ENCODE measurements around the gene FBRSL1. TPM values are rescaled to one million over a fixed set of nuclear protein-coding genes. Genes with fewer than 3 reads are reported as not detected.

Gene FBRSL1
- total and polyA plus RNA-seq, 2 of the 8 experiments (the other 6 are each of a cell fraction or from before 2014, with no cell fraction given) = 18.4 to 109 TPM

- Histone ChIP-seq H3K18ac (ENCODE audit: extremely low read depth, low read length) (no peak overlapping the region), H2BK15ac (ENCODE audit: low read length) (no peak overlapping the region), H3K27me3 (replicated peaks in 1 of 4; ENCODE audit: control insufficient read depth in 3 of 4, extremely low read depth in 1 of 4, insufficient read depth in 3 of 4, low read length in 3 of 4) (peaks cover 0 to 36% (median 26%) of the 10 kb centered on the region in 4 experiments; a peak in 6 of 7 replicates), H3K9ac (replicated peaks in 1 of 4; ENCODE audit: extremely low read depth in 1 of 4, low read depth in 3 of 4, low read length in 3 of 4) (no peak overlapping the region), H3K23me2 (ENCODE audit: low read depth, low read length) (peaks cover 8% of the 10 kb centered on the region), H4K8ac (ENCODE audit: extremely low read depth, insufficient read depth, low read length) (no peak overlapping the region), H3K4ac (replicated peaks; ENCODE audit: insufficient read length, low read depth, low read length) (no peak overlapping the region), H2BK12ac (ENCODE audit: low read depth, low read length) (0 out of 2 replicates have a peak overlapping the region, but pooled peaks have one; percentile 17), H3K36me3 (ENCODE audit: control insufficient read depth in 2 of 4, insufficient read depth in 4 of 4, low read length in 3 of 4) (no peaks in the 10 kb centered on the region), H3K56ac (replicated peaks; ENCODE audit: insufficient read length, low read depth, low read length) (no peak overlapping the region), H3K79me1 (ENCODE audit: low read depth, low read length) (peaks cover 3% of the 10 kb centered on the region; the same call in 1 of the 2 replicates), H3K23ac (ENCODE audit: insufficient read length) (no peak overlapping the region), H3K4me3 (ENCODE audit: extremely low read depth in 1 of 4, insufficient read depth in 2 of 4, low read depth in 3 of 4, low read length in 4 of 4) (no peak overlapping the region), H2AFZ (ENCODE audit: low read length) (no peak overlapping the region), H2BK120ac (replicated peaks; ENCODE audit: low read depth, low read length) (no peak overlapping the region), H2BK5ac (ENCODE audit: low read depth, low read length) (peak overlapping the region; percentile 24; the same call in 1 of the 2 replicates), H3K27ac (ENCODE audit: low read depth, low read length) (no peak overlapping the region), H3K4me2 (ENCODE audit: insufficient read depth in 1 of 2, low read depth in 2 of 2, low read length in 2 of 2) (no peak overlapping the region), H4K5ac (ENCODE audit: insufficient read length, low read depth, low read length) (no peak overlapping the region), H2AK5ac (ENCODE audit: low read depth, low read length) (peak overlapping the region; percentile 75; the same call in 1 of the 2 replicates), H3K14ac (ENCODE audit: insufficient read length) (no peak overlapping the region), H3K79me2 (ENCODE audit: control insufficient read depth in 1 of 2, insufficient read depth in 2 of 2, low read length in 2 of 2) (no peaks in the 10 kb centered on the region), H2BK20ac (ENCODE audit: low read length) (no peak overlapping the region), H3K9me3 (ENCODE audit: insufficient read depth in 2 of 2, low read depth in 1 of 2, low read length in 1 of 2) (peaks cover 10 to 15% of the 10 kb centered on the region in 2 experiments), H4K91ac (replicated peaks; ENCODE audit: insufficient read length, low read length) (no peak overlapping the region), H3K4me1 (replicated peaks in 1 of 4; ENCODE audit: control insufficient read depth in 3 of 4, insufficient read depth in 4 of 4, low read length in 3 of 4) (no peaks in the 10 kb centered on the region; a peak in 1 of 7 replicates), H4K20me1 (replicated peaks in 1 of 2; ENCODE audit: control insufficient read depth in 1 of 2, insufficient read depth in 2 of 2, low read length in 2 of 2) (peaks cover 10 to 25% of the 10 kb centered on the region in 2 experiments)
- ChIA-PET CTCF (ENCODE audit: partially characterized antibody) (interaction anchor here (0.6 to 3.0 kb wide), 16 partner anchors 10 to 236 kb away, joined by 3 to 26 read pairs (median 4); no protein-coding TSS in a partner anchor), POLR2A (ENCODE audit: partially characterized antibody) (interaction anchor here (0.6 kb wide), 1 partner anchor 68 kb away, joined by 3 read pairs; no protein-coding TSS in a partner anchor)
- TF ChIP-seq SUZ12 (IDR thresholded peaks at IDR 0.05; ENCODE audit: low read length) (no peak), JUN (IDR thresholded peaks at IDR 0.05; ENCODE audit: low read depth, low read length) (no peak), ATF2 (IDR thresholded peaks at IDR 0.05; ENCODE audit: low read length) (no peak), CHD1 (IDR thresholded peaks at IDR 0.05; ENCODE audit: low read depth, low read length) (no peak), SIRT6 (IDR thresholded peaks at IDR 0.05; ENCODE audit: low read length) (no peak), ASH2L (IDR thresholded peaks at IDR 0.05; ENCODE audit: low read length) (no peak), TAF1 (IDR thresholded peaks at IDR 0.05; ENCODE audit: low read depth, low read length) (no peak), KDM5A (IDR thresholded peaks at IDR 0.05; ENCODE audit: low read length) (no peak)
- WGBS, 2 experiments (ENCODE audit: extremely low coverage in 1 of 2, insufficient coverage in 1 of 2, insufficient read length in 1 of 2, insufficient replicate concordance in 2 of 2, low coverage in 1 of 2, low lambda C conversion rate in 2 of 2, missing lambda C conversion rate in 1 of 2) = 84% methylated on average over 7 of the region's 7 CpGs; no CpG with 5 or more reads in 1 of the 2 experiments
- no peak for DNase-seq (ENCODE audit: low read depth in 1 of 2, low spot score in 2 of 2)
- FAIRE-seq = no peak
These were observed 28.5 kb downstream of the FBRSL1 start for GRCh38 chr12:132518354-132518992.
